Measurements from ENCODE around the gene WNT8A. TPM values are rescaled to one million over a fixed set of nuclear protein-coding genes. Genes with fewer than 3 reads are reported as not detected.

Gene WNT8A
- total RNA-seq, 1 donor from 2014 or later, result not detected

DNA sequence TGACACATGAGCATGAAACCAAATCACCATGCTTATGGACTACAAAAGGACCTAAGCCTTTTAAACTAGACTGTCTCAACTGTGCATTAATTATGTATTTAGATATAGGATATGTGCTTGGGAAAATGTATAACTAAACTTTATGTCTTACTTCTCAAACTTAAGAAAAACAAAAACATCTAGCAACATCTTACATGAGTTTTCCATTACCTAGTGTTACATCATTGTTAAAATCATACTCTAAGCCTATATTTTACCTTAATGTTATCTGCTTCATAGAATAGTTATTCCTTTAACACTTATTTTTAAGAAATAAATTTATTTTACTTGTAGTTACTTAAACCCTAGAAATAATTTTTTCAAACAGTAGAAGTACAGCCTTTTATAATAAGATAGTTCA is 31.4 kb downstream of the WNT8A start:
- no peak for FAIRE-seq

DNA sequence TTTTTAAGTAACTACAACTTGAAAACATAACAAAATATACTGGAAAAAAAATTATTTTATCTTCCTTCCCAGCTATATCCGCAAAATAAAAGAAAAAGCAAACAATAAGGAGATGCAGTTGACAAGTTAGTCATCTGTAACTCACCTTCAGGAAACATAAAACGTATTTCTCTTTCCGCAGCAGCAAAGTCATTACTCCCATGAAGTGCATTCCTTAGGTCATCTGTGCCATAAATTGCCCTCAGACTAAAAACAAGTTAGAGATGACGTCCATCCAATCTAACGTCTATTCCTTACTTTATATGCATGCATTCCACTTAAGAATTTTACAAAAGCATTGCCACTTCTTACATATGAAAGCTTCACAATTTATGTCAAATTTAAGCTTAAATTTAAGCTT is 44.5 kb downstream of the WNT8A start:
- H3K9ac ChIP-seq (ENCODE audit: low read length), result no peak overlapping the region
- H3K27ac Mint-ChIP-seq (ENCODE audit: unreplicated experiment), result no peak overlapping the region
- no peaks in the 10 kb centered on the region for H3K4me1 Mint-ChIP-seq (ENCODE audit: low read depth, unreplicated experiment)
- TF ChIP-seq, protein P1, sequence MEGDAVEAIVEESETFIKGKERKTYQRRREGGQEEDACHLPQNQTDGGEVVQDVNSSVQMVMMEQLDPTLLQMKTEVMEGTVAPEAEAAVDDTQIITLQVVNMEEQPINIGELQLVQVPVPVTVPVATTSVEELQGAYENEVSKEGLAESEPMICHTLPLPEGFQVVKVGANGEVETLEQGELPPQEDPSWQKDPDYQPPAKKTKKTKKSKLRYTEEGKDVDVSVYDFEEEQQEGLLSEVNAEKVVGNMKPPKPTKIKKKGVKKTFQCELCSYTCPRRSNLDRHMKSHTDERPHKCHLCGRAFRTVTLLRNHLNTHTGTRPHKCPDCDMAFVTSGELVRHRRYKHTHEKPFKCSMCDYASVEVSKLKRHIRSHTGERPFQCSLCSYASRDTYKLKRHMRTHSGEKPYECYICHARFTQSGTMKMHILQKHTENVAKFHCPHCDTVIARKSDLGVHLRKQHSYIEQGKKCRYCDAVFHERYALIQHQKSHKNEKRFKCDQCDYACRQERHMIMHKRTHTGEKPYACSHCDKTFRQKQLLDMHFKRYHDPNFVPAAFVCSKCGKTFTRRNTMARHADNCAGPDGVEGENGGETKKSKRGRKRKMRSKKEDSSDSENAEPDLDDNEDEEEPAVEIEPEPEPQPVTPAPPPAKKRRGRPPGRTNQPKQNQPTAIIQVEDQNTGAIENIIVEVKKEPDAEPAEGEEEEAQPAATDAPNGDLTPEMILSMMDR (IDR thresholded peaks at IDR 0.05; ENCODE audit: insufficient read depth, low read depth, low read length), result no peak
- TF ChIP-seq EZH2 (IDR thresholded peaks at IDR 0.05; ENCODE audit: insufficient read depth, low read length), result no peak
- DNase-seq (ENCODE audit: low read depth) (no peak), FAIRE-seq (no peak)
- H3K27me3 Mint-ChIP-seq (ENCODE audit: low read depth, unreplicated experiment), result no peaks in the 10 kb centered on the region
- H3K36me3 ChIP-seq (ENCODE audit: insufficient read depth, low read length), result no peaks in the 10 kb centered on the region
- H3K4me3 Mint-ChIP-seq (ENCODE audit: unreplicated experiment), result no peak overlapping the region
- no peak overlapping the region for H3K4me2 ChIP-seq (ENCODE audit: low read length)
- no peaks in the 10 kb centered on the region for H3K9me3 Mint-ChIP-seq (ENCODE audit: unreplicated experiment)
- no peaks in the 10 kb centered on the region for H3K79me2 ChIP-seq (ENCODE audit: insufficient read depth, low read length)
- H3K27ac ChIP-seq (ENCODE audit: low read depth, low read length), result no peak overlapping the region
- H3K36me3 Mint-ChIP-seq (ENCODE audit: low read depth, unreplicated experiment), result no peaks in the 10 kb centered on the region
- H3K4me3 ChIP-seq (ENCODE audit: insufficient read depth, low read depth, low read length), result no peak overlapping the region
- no peaks in the 10 kb centered on the region for H3K9me3 ChIP-seq (ENCODE audit: insufficient read depth, low read depth, low read length)
- H3K27me3 ChIP-seq (ENCODE audit: insufficient read depth, low read length), result no peaks in the 10 kb centered on the region
- H4K20me1 ChIP-seq (ENCODE audit: insufficient read depth, low read length), result no peaks in the 10 kb centered on the region
- H3K4me1 ChIP-seq (ENCODE audit: insufficient read depth, low read length), result no peaks in the 10 kb centered on the region
- no peak overlapping the region for H2AFZ ChIP-seq (ENCODE audit: low read depth, low read length)

More for the DNA sequence above, 31.4 kb downstream of the WNT8A start:
- Mint-ChIP-seq H3K4me1 (ENCODE audit: low read depth, unreplicated experiment) (peaks cover 17% of the 10 kb centered on the region), H3K36me3 (ENCODE audit: low read depth, unreplicated experiment) (no peaks in the 10 kb centered on the region), H3K4me3 (ENCODE audit: unreplicated experiment) (no peak overlapping the region), H3K9me3 (ENCODE audit: unreplicated experiment) (peaks cover 4% of the 10 kb centered on the region), H3K27ac (ENCODE audit: unreplicated experiment) (no peak overlapping the region), H3K27me3 (ENCODE audit: low read depth, unreplicated experiment) (peaks cover 4% of the 10 kb centered on the region)
- Histone ChIP-seq H3K4me2 (ENCODE audit: low read length) (no peak overlapping the region), H3K4me1 (ENCODE audit: insufficient read depth, low read length) (peaks cover 12% of the 10 kb centered on the region), H3K36me3 (ENCODE audit: insufficient read depth, low read length) (no peaks in the 10 kb centered on the region), H4K20me1 (ENCODE audit: insufficient read depth, low read length) (no peaks in the 10 kb centered on the region), H3K79me2 (ENCODE audit: insufficient read depth, low read length) (no peaks in the 10 kb centered on the region), H3K9me3 (ENCODE audit: insufficient read depth, low read depth, low read length) (no peaks in the 10 kb centered on the region), H2AFZ (ENCODE audit: low read depth, low read length) (no peak overlapping the region), H3K4me3 (ENCODE audit: insufficient read depth, low read depth, low read length) (no peak overlapping the region), H3K9ac (ENCODE audit: low read length) (no peak overlapping the region), H3K27ac (ENCODE audit: low read depth, low read length) (no peak overlapping the region), H3K27me3 (ENCODE audit: insufficient read depth, low read length) (no peaks in the 10 kb centered on the region)
- TF ChIP-seq EZH2 (IDR thresholded peaks at IDR 0.05; ENCODE audit: insufficient read depth, low read length), result no peak
- TF ChIP-seq, protein P1 (IDR thresholded peaks at IDR 0.05; ENCODE audit: insufficient read depth, low read depth, low read length), result no peak
- no peak for DNase-seq (ENCODE audit: low read depth)

DNA sequence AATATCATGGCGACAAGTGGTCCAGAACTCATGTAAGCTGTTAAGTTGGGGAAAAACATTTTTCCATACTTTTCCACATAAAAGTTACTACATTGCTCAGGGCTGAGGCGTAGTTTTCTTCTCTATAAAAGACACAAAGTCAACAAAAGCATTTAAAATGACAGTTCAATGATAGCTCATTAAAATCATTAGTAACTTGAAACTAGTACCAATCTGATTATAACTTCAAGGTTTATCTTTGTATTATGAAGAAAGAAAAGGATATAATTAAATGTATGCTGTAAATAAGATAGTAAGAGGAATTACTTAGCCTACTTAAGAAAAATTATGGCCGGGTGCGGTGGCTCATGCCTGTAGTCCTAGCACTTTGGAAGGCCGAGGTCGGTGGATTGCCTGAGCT is 45.5 kb downstream of the WNT8A start:
- no peaks in the 10 kb centered on the region for H3K27me3 Mint-ChIP-seq (ENCODE audit: low read depth, unreplicated experiment)
- H4K20me1 ChIP-seq (ENCODE audit: insufficient read depth, low read length), result no peaks in the 10 kb centered on the region
- H3K4me3 ChIP-seq (ENCODE audit: insufficient read depth, low read depth, low read length), result no peak overlapping the region
- no peaks in the 10 kb centered on the region for H3K36me3 ChIP-seq (ENCODE audit: insufficient read depth, low read length)
- H3K27ac Mint-ChIP-seq (ENCODE audit: unreplicated experiment), result no peak overlapping the region
- H3K4me2 ChIP-seq (ENCODE audit: low read length), result no peak overlapping the region
- no peak overlapping the region for H2AFZ ChIP-seq (ENCODE audit: low read depth, low read length)
- no peaks in the 10 kb centered on the region for H3K79me2 ChIP-seq (ENCODE audit: insufficient read depth, low read length)
- DNase-seq (ENCODE audit: low read depth) (no peak), FAIRE-seq (no peak)
- no peak for TF ChIP-seq EZH2 (IDR thresholded peaks at IDR 0.05; ENCODE audit: insufficient read depth, low read length)
- TF ChIP-seq, protein P1 (IDR thresholded peaks at IDR 0.05; ENCODE audit: insufficient read depth, low read depth, low read length), result no peak
- no peaks in the 10 kb centered on the region for H3K9me3 Mint-ChIP-seq (ENCODE audit: unreplicated experiment)
- no peak overlapping the region for H3K27ac ChIP-seq (ENCODE audit: low read depth, low read length)
- H3K4me1 Mint-ChIP-seq (ENCODE audit: low read depth, unreplicated experiment), result no peaks in the 10 kb centered on the region
- H3K4me1 ChIP-seq (ENCODE audit: insufficient read depth, low read length), result no peaks in the 10 kb centered on the region
- H3K36me3 Mint-ChIP-seq (ENCODE audit: low read depth, unreplicated experiment), result no peaks in the 10 kb centered on the region
- no peaks in the 10 kb centered on the region for H3K27me3 ChIP-seq (ENCODE audit: insufficient read depth, low read length)
- no peaks in the 10 kb centered on the region for H3K9me3 ChIP-seq (ENCODE audit: insufficient read depth, low read depth, low read length)
- H3K9ac ChIP-seq (ENCODE audit: low read length), result no peak overlapping the region
- no peak overlapping the region for H3K4me3 Mint-ChIP-seq (ENCODE audit: unreplicated experiment)
